Smooth muscle cell (in vitro differentiated cells): Measurements from ENCODE around the gene EMC10. TPM values are rescaled to one million over a fixed set of nuclear protein-coding genes. Genes with fewer than 3 reads are reported as not detected.

Experiments used
- DNase-seq: peaks from one replicate; lab custom pipeline; 2025; ENCODE audit not compliant: unreplicated experiment; lab: John Stamatoyannopoulos, UW
- H2AFZ ChIP-seq: fragments of 200-600 bp; sonication (generic); 2 replicates; pipeline ENCODE4 v1.6.0; 2016; ENCODE audit warnings: antibody characterized with exemption, low read depth, mild to moderate bottlenecking
- H3F3A ChIP-seq: fragments of 200-600 bp; sonication (generic); 2 replicates; pipeline ENCODE4 v1.6.0; 2017; ENCODE audit warnings: antibody characterized with exemption, low read depth
- H3K27ac ChIP-seq: fragments of 200-600 bp; sonication (generic); 2 replicates; pipeline ENCODE4 v1.5.1; 2016; ENCODE audit warnings: low read depth, mild to moderate bottlenecking
- H3K27me3 ChIP-seq: fragments of 200-600 bp; sonication (generic); 2 replicates; pipeline ENCODE4 v1.6.1; 2016; ENCODE audit warnings: low read depth, mild to moderate bottlenecking
- H3K36me3 ChIP-seq: fragments of 200-600 bp; sonication (generic); 2 replicates; pipeline ENCODE4 v1.5.1; 2016; ENCODE audit warnings: low read depth
- H3K4me1 ChIP-seq: fragments of 200-600 bp; sonication (generic); 2 replicates; pipeline ENCODE4 v1.5.1; 2016; ENCODE audit warnings: low read depth
- H3K4me2 ChIP-seq: fragments of 200-600 bp; sonication (generic); 2 replicates; pipeline ENCODE4 v1.6.0; 2016; ENCODE audit warnings: mild to moderate bottlenecking
- H3K4me3 ChIP-seq: fragments of 200-600 bp; sonication (generic); 2 replicates; pipeline ENCODE4 v1.5.1; 2016; ENCODE audit warnings: mild to moderate bottlenecking
- H3K79me2 ChIP-seq: fragments of 200-600 bp; sonication (generic); 2 replicates; pipeline ENCODE4 v1.6.0; 2016; ENCODE audit warnings: low read depth, mild to moderate bottlenecking
- H3K9ac ChIP-seq: fragments of 200-600 bp; sonication (generic); 2 replicates; pipeline ENCODE4 v1.6.0; 2016; ENCODE audit warnings: low read depth
- H3K9me3 ChIP-seq: fragments of 200-600 bp; sonication (generic); replicated peaks from 2 replicates; pipeline ENCODE4 v1.5.1; 2016; ENCODE audit warnings: low read depth
- H4K20me1 ChIP-seq: fragments of 200-600 bp; sonication (generic); 2 replicates; pipeline ENCODE4 v1.6.0; 2016; ENCODE audit warnings: low read depth
- WGBS: methylation state at CpG from one replicate; pipeline ENCODE4 v1.1.7; 2016; ENCODE audit warnings: low lambda C conversion rate; 5-methylcytosine and 5-hydroxymethylcytosine counted together
- polyA plus RNA-seq: library from polyadenylated mRNA; unstranded; fragments of >200 nt; fragmentation: Nextera tagmentation; extraction: Ambion mirVana; gene quantifications from 2 replicates; pipeline ENCODE4 v1.2.1, GENCODE V29; 2016
- total RNA-seq: library from RNA; depleted of rRNA; stranded (reverse); fragments of >200 nt; gene quantifications from 2 replicates; pipeline ENCODE4 v1.2.3, GENCODE V29; 2014
- TF ChIP-seq, protein P1 (sequence below): fragments of 200-600 bp; sonication (generic); IDR thresholded peaks from 2 replicates; pipeline ENCODE4 v1.5.1; 2017; ENCODE audit warnings: borderline replicate concordance, mild to moderate bottlenecking, antibody characterized with exemption; ENCODE audit not compliant: insufficient read depth, poor library complexity, severe bottlenecking

The EMC10 gene
- total and polyA plus RNA-seq, 2 experiments from 2014 or later = 18.0 to 51.7 TPM

DNA sequence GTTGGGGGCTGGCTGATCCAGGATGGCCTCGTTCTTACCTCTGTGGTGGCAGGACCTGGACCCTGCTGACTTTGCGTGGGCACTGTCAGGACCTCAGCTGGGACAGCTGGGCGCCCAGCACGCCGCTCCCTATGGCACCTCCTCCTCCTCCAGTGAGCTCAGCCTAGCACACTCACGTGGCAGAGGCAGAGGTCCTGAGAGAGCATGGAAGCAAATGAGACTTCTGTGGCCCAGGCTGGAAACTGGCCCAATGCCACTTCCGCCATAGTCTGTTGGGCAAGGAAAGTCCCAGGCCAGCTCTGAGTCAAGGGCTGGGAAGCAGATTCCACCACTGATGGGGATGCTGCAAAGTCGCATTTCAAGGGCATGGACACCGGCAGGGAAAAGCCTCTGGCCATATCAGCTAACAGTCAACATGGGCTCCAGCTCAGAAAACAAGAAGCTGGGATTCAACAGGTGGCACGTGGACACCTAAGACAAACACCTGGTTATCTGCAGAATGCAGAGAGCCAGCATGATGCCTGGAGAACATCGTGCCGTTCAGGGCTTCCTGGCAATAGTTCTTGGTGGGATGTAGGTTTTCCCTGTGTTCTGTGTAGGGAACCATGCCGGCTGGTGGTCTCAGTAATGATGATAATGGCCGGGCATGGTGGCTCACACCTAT is 26.9 kb upstream of the EMC10 start:
- DNase-seq = no peak
- WGBS = 87% methylated on average over 14 of the region's 14 CpGs
- Histone ChIP-seq H3K9me3 (no peaks in the 10 kb centered on the region), H2AFZ (no peak overlapping the region), H3K4me1 (no peaks in the 10 kb centered on the region), H3K79me2 (no peaks in the 10 kb centered on the region), H3K27me3 (no peaks in the 10 kb centered on the region), H3K9ac (no peak overlapping the region), H3K27ac (no peak overlapping the region), H3K4me3 (no peak overlapping the region), H4K20me1 (no peaks in the 10 kb centered on the region), H3K4me2 (no peak overlapping the region), H3K36me3 (no peaks in the 10 kb centered on the region), H3F3A (no peaks in the 10 kb centered on the region)
- TF ChIP-seq, protein P1, sequence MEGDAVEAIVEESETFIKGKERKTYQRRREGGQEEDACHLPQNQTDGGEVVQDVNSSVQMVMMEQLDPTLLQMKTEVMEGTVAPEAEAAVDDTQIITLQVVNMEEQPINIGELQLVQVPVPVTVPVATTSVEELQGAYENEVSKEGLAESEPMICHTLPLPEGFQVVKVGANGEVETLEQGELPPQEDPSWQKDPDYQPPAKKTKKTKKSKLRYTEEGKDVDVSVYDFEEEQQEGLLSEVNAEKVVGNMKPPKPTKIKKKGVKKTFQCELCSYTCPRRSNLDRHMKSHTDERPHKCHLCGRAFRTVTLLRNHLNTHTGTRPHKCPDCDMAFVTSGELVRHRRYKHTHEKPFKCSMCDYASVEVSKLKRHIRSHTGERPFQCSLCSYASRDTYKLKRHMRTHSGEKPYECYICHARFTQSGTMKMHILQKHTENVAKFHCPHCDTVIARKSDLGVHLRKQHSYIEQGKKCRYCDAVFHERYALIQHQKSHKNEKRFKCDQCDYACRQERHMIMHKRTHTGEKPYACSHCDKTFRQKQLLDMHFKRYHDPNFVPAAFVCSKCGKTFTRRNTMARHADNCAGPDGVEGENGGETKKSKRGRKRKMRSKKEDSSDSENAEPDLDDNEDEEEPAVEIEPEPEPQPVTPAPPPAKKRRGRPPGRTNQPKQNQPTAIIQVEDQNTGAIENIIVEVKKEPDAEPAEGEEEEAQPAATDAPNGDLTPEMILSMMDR = no peak

DNA sequence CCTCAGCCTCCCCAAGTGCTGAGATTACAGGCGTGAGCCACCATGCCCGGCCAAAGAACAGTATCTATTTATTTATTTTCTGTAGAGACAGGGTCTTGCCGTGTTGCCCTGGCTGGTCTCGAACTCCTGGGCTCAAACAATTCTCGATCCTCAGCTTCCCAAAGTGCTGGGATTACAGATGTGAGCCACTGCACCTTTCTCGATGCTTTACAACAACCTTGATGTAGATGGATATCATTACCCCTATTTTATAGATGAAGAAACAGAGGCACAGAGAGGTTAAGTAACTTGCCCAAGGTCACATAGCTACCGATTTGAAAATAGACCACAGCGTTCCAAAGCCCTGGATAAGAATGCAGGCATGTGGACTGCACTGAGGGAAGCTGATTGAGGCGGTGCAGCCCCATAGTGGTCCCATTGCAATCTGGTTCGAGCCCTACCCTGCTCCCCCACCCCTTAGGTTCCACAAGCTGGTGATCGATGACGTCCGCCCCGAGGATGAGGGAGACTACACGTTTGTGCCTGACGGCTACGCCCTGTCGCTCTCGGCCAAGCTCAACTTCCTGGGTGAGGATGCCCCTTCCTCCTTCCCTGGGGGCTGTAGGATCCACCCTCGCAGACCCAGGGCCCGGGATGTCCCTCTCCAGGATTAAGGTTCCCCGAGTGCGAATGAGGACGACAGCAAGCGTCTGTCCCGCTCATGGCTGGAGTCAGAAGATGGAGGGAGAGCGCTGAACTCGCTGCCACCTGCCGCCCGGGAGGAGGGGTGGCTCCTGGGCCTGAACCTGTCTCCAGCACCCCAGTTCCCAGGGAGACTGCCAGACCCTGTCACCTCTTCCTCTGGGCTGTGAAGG is 25.7 kb upstream of the EMC10 start:
- H3K27ac ChIP-seq = no peak overlapping the region
- 88% methylated on average over 30 of the region's 30 CpGs for WGBS
- no peaks in the 10 kb centered on the region for H4K20me1 ChIP-seq
- TF ChIP-seq, protein P1 = no peak
- H3K4me1 ChIP-seq = no peaks in the 10 kb centered on the region
- H3F3A ChIP-seq = no peaks in the 10 kb centered on the region
- H2AFZ ChIP-seq = no peak overlapping the region
- no peak overlapping the region for H3K9ac ChIP-seq
- no peak overlapping the region for H3K4me2 ChIP-seq
- no peaks in the 10 kb centered on the region for H3K79me2 ChIP-seq
- no peak overlapping the region for H3K4me3 ChIP-seq
- H3K36me3 ChIP-seq = no peaks in the 10 kb centered on the region
- no peak for DNase-seq
- no peaks in the 10 kb centered on the region for H3K9me3 ChIP-seq
- no peaks in the 10 kb centered on the region for H3K27me3 ChIP-seq

DNA sequence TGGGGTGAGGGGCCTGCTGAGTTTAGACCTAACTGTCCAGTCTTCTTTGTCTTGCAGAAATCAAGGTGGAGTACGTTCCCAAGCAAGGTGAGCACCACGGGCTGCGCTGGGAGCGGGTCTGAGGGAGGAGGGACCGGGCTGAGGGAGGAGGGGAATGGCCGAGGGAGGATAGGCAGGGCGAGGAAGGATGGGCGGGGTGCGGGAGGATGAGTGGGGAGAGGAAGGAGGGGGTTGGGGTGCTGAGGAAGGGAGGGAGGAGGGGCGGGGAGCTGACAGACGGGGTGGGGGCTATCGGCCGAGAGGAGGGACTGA is 25.1 kb upstream of the EMC10 start:
- Histone ChIP-seq H3K9ac (no peak overlapping the region), H3K4me1 (no peaks in the 10 kb centered on the region), H3K4me3 (no peak overlapping the region), H3K9me3 (no peaks in the 10 kb centered on the region), H3K79me2 (no peaks in the 10 kb centered on the region), H3K27ac (no peak overlapping the region), H4K20me1 (no peaks in the 10 kb centered on the region), H3K36me3 (no peaks in the 10 kb centered on the region), H3K4me2 (no peak overlapping the region), H2AFZ (no peak overlapping the region), H3F3A (no peaks in the 10 kb centered on the region), H3K27me3 (no peaks in the 10 kb centered on the region)
- TF ChIP-seq, protein P1 = no peak
- WGBS = 78% methylated on average over 6 of the region's 13 CpGs
- DNase-seq = no peak
